Heart right ventricle (tissue), 16 donors: ENCODE results near the gene PPFIA2. TPM values are rescaled to one million over a fixed set of nuclear protein-coding genes. Genes with fewer than 3 reads are reported as not detected.

Experiments
- ATAC-seq, 8 donors: fragments of 200-7000 bp; cut with Tn5 transposase; one replicate each; pipeline ENCODE4 v1.9.1; 2020; ENCODE audit warnings: mild to moderate bottlenecking in 8 of 8, moderate library complexity in 8 of 8, moderate number of reproducible peaks in 1 of 8
- DNase-seq, 2 donors: peaks; one replicate each; pipeline ENCODE4 v3.0.0-alpha.2; 2020
- H3K27ac ChIP-seq, 10 donors: fragments of 200-600 bp; sonication (generic) in 2 of 10; one replicate each; pipeline versions ENCODE4 v1.5.0 to v1.8.0; 2020 to 2022; ENCODE audit warnings: mild to moderate bottlenecking in 3 of 10
- H3K27me3 ChIP-seq, 7 donors: fragments of 200-600 bp; one replicate each; pipeline ENCODE4 v1.8.0; 2021 to 2022; ENCODE audit warnings: mild to moderate bottlenecking in 2 of 7
- H3K36me3 ChIP-seq, 9 donors: fragments of 200-600 bp; sonication (generic) in 1 of 9; one replicate each; pipeline versions ENCODE4 v1.5.0 to v1.8.0; 2020 to 2022; ENCODE audit warnings: mild to moderate bottlenecking in 2 of 9
- H3K4me1 ChIP-seq, 9 donors: fragments of 200-600 bp; sonication (generic) in 1 of 9; one replicate each; pipeline versions ENCODE4 v1.5.0 to v1.8.0; 2020 to 2022; ENCODE audit warnings: mild to moderate bottlenecking in 4 of 9
- H3K4me3 ChIP-seq, 10 donors: fragments of 200-600 bp; sonication (generic) in 2 of 10; one replicate each; pipeline versions ENCODE4 v1.5.0 to v1.8.0; 2020 to 2022; ENCODE audit warnings: mild to moderate bottlenecking in 7 of 10, moderate library complexity in 2 of 10
- H3K9me3 ChIP-seq, 11 donors: fragments of 200-600 bp in 10 of 11; sonication (generic) in 2 of 11; one replicate each; pipeline versions ENCODE4 v1.5.0 to v1.8.0; 2013 to 2022; ENCODE audit warnings: mild to moderate bottlenecking in 2 of 11, control low read depth in 1 of 11, moderate library complexity in 1 of 11
- CTCF ChIP-seq, 9 donors: fragments of 200-600 bp; sonication (generic) in 2 of 9; IDR thresholded peaks; one replicate each; pipeline versions ENCODE4 v1.5.0 to v1.8.0; 2021 to 2022; ENCODE audit warnings: antibody characterized with exemption in 9 of 9, mild to moderate bottlenecking in 5 of 9, moderate library complexity in 1 of 9
- WGBS, 2 donors: extraction: QIAGEN DNeasy Blood & Tissue Kit; methylation state at CpG; one replicate each; pipeline ENCODE4 v1.1.7; 2013; ENCODE audit warnings: inconsistent platforms in 1 of 2; 5-methylcytosine and 5-hydroxymethylcytosine counted together
- intact Hi-C, 10 donors: fragments of 100-400 bp; cut with DNase I; formaldehyde crosslinking; loops; one replicate each; pipeline versions ENCODE4 v1.11.1 to v1.14.2; 2022
- polyA plus RNA-seq, 2 donors: library from polyadenylated mRNA; stranded (reverse); fragments of 200-250 nt; gene quantifications; one replicate each; pipeline ENCODE4 v1.2.3, GENCODE V29; 2013
- total RNA-seq, 10 donors: library from RNA; stranded (reverse); fragmentation: NEBNext Ultra II Directional in 3 of 10; extraction: Animal tissue kit (Norgen Biotek cat#: 25700) in 3 of 10; gene quantifications; one replicate each; pipeline versions ENCODE4 v1.2.1 to v1.2.4, GENCODE V29; 2021 to 2023
- donor health status: Arrhythmogenic right ventricular cardiomyopathy.
- donor health status: ischemic (EF 13 %, LVEDD 7.1; RV severe dilation, severe dysfunction).
- donor health status: healthy with polysubstance abuse.
- donor health status: DM: no; HTN: yes; CAD: no.
- donor health status: DM: no; HTN: no; CAD: no.
- donor health status: ischemic (EF 25% LVEDD 6.9; RV normal size, moderate dysfunction).
- donor health status: ischemic (EF 25% LVEDD 5.7; RV mildly dilated, moderate dysfunction).
- donor health status: healthy.
- donor health status: DM: yes; HTN: yes; CAD: no.
- donor health status: Ischemic cardiomyopathy.
- donor health status: ischemic (EF 35%, LVEDD 5.7; RV mildly dilated, moderate dysfunction).
- donor health status: nonischemic (EF 11% LVEDD 7.7; RV severe dilation, severe dysfunction).
- donor health status: DM: yes; HTN: yes; CAD: no.
- donor health status: PGD.
- donor health status: ischemic (EF 29% LVEDD 5.4; RV normal size, mild dysfunction).
- donor health status: nonischemic (EF 23%, LVEDD 6.1; RV moderate dilation, normal function).

The PPFIA2 gene
- total and polyA plus RNA-seq, 12 donors: 0.15 to 1.3 (median 0.52) TPM; not detected in 1

- ATAC-seq (no peak), DNase-seq (no peak)
- Histone ChIP-seq H3K4me1 (no peaks in the 10 kb centered on the region), H3K4me3 (no peak overlapping the region), H3K36me3 (no peaks in the 10 kb centered on the region), H3K27ac (no peak overlapping the region), H3K9me3 (no peaks in the 10 kb centered on the region), H3K27me3 (no peaks in the 10 kb centered on the region)
- 58 to 66% methylated on average over 2 of the region's 2 CpGs for WGBS, 2 donors
- intact Hi-C loops: loop anchor here in 2 of 10 donors (10.0 kb wide), 1 partner anchor 148 kb away; no protein-coding TSS in a partner anchor
- TF ChIP-seq CTCF (IDR thresholded peaks at IDR 0.05): no peak
Measured at GRCh38 chr12:81792666-81793065, 33.5 kb upstream of the PPFIA2 start.

- intact Hi-C loops: no loop called here
- H3K4me3 ChIP-seq: no peak overlapping the region
- no peak for DNase-seq
- H3K4me1 ChIP-seq: no peaks in the 10 kb centered on the region
- H3K27ac ChIP-seq: no peak overlapping the region
- H3K9me3 ChIP-seq: no peaks in the 10 kb centered on the region
- no peaks in the 10 kb centered on the region for H3K27me3 ChIP-seq
- no peaks in the 10 kb centered on the region for H3K36me3 ChIP-seq
- no peak for ATAC-seq
- TF ChIP-seq CTCF (IDR thresholded peaks at IDR 0.05): no peak
Measured at GRCh38 chr12:81779216-81779615, 20.1 kb upstream of the PPFIA2 start.

GRCh38 chr12:81778719-81779118 is 19.6 kb upstream of the PPFIA2 start:
- H3K27ac ChIP-seq: no peak overlapping the region
- H3K27me3 ChIP-seq: no peaks in the 10 kb centered on the region
- intact Hi-C loops: no loop called here
- ATAC-seq (no peak), DNase-seq (no peak)
- no peaks in the 10 kb centered on the region for H3K9me3 ChIP-seq
- H3K4me1 ChIP-seq: no peaks in the 10 kb centered on the region
- WGBS, 2 donors: 76 to 80% methylated on average over 2 of the region's 2 CpGs
- no peak overlapping the region for H3K4me3 ChIP-seq
- no peaks in the 10 kb centered on the region for H3K36me3 ChIP-seq
- TF ChIP-seq CTCF (IDR thresholded peaks at IDR 0.05): no peak

DNA sequence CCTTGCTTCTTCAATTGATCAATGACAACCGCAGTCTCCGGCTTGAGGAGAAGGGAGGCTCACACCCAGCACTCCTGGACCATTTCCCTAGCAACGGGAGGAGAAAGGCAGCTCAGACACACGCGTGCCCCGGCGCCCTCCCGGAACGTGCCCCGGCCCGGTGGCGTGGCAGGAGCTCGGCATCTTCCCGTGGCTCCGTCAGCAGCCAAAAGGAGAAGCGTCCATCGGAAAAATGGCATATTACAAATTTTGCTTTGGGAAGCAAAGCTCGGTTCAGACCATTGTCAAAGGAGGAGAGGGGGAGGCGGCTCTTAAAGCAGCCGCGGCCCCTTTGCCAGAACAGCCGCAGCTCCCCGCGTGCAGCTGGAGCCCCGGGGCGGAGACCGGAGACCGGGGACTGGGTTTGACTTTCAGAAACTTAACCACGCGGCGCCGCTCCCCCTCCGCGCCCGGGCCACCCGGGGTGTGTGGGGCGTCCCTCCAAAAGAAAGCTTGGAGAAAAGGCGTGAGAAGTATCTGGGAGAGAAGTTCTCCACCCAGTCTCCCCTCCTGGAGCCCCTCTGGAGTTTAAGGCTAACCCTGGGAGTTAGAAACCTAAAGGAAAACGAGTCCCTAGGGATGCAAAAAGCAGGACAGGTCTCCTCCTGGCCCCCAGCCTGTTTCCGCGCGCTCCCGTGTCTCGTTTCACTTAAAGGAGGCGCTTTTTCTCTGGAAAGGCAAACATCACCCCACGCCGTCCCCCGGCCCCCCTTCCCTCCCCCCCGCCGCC is 545 bp downstream of the PPFIA2 start:
- intact Hi-C loops: no loop called here
- peaks cover 0 to 12% (median 9%) of the 10 kb centered on the region in 9 donors for H3K4me1 ChIP-seq

More for the DNA sequence above, 545 bp downstream of the PPFIA2 start:
- ATAC-seq (peak; percentile 68 to 81 (median 74)), DNase-seq (peak; percentile 14 to 15)
- WGBS, 2 donors: 0 to 1% methylated on average over 49 to 50 of the region's 50 CpGs
- Histone ChIP-seq H3K27ac (peak overlapping the region in 1 of 10 donors; percentile 16), H3K36me3 (no peaks in the 10 kb centered on the region), H3K9me3 (peaks cover 0 to 5% (median 0%) of the 10 kb centered on the region in 11 donors), H3K4me3 (peak overlapping the region; percentile 41 to 69 (median 57)), H3K27me3 (peaks cover 0 to 38% (median 9%) of the 10 kb centered on the region in 7 donors)
- TF ChIP-seq CTCF (IDR thresholded peaks at IDR 0.05): no peak
